ENCODE measurements around the gene MPI. TPM values are rescaled to one million over a fixed set of nuclear protein-coding genes. Genes with fewer than 3 reads are reported as not detected.

MPI gene
- total RNA-seq, 1 donor from 2014 or later, result 43.3 TPM

DNA sequence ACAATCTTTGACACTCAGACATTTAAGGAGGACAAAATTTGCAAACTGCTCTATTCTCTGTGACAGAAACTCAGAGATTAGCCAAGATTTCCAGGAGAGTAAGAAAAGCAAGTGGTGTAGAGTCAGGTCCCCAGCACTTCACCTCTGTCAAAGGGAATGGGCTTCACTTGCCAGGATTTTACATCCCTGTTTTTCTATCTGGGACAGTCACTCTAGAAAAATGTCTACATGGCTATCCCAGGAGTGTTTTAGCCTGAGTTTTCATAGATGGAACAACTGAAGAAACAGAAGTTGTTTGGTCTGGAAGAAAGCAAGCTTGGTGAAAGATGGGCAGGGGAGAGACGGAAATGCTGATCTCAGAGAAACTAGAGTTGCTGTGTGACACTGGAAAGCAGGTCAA, 13.8 kb downstream of the MPI start:
- no peak for DNase-seq (ENCODE audit: low spot score in 2 of 2, unreplicated experiment in 2 of 2)
- no peaks in the 10 kb centered on the region for H3K27me3 Mint-ChIP-seq (ENCODE audit: low read depth)
- no peak for TF ChIP-seq CTCF (IDR thresholded peaks at IDR 0.05; ENCODE audit: unreplicated experiment)
- no peak overlapping the region for H3K27ac Mint-ChIP-seq
- peaks cover 14% of the 10 kb centered on the region for H3K36me3 Mint-ChIP-seq
- H3K4me3 Mint-ChIP-seq, result peak overlapping the region; percentile 23
- peaks cover 20% of the 10 kb centered on the region for H3K4me1 Mint-ChIP-seq
- no peaks in the 10 kb centered on the region for H3K9me3 Mint-ChIP-seq

- H3K4me3 Mint-ChIP-seq, result peak overlapping the region; percentile 97
- no peak for DNase-seq (ENCODE audit: low spot score in 2 of 2, unreplicated experiment in 2 of 2)
- H3K9me3 Mint-ChIP-seq, result no peaks in the 10 kb centered on the region
- no peaks in the 10 kb centered on the region for H3K27me3 Mint-ChIP-seq (ENCODE audit: low read depth)
- no peak for TF ChIP-seq CTCF (IDR thresholded peaks at IDR 0.05; ENCODE audit: unreplicated experiment)
- peaks cover 18% of the 10 kb centered on the region for H3K36me3 Mint-ChIP-seq
- no peak overlapping the region for H3K27ac Mint-ChIP-seq
- peaks cover 20% of the 10 kb centered on the region for H3K4me1 Mint-ChIP-seq
Measured at GRCh38 chr15:74904190-74904805, 14.5 kb downstream of the MPI start.

DNA sequence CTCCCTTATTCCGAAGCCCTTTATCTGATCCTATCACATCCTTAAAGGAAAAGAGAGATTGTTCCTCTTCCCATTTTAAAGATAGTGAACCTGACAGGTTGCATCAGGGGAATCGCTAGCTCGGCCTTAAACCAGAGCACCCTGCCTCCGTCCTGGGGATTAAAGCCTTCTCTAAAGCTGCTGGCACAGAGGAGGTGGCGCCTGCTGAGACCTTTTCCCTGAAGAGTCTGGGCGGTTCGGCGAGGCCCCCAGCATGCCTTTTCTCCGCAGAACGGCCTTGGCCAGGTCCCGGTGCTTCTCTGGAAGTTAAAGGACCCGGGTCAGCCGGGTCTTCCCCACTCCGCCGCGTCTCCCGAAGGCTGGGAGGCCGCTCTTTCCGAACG, 16.2 kb downstream of the MPI start:
- Mint-ChIP-seq H3K36me3 (peaks cover 9% of the 10 kb centered on the region), H3K4me1 (peaks cover 20% of the 10 kb centered on the region), H3K9me3 (no peaks in the 10 kb centered on the region), H3K4me3 (peak overlapping the region; percentile 97), H3K27me3 (ENCODE audit: low read depth) (no peaks in the 10 kb centered on the region), H3K27ac (peak overlapping the region; percentile 92)
- DNase-seq (ENCODE audit: low spot score in 2 of 2, unreplicated experiment in 2 of 2), result no peak
- no peak for TF ChIP-seq CTCF (IDR thresholded peaks at IDR 0.05; ENCODE audit: unreplicated experiment)

GRCh38 chr15:74906450-74907162, 16.8 kb downstream of the MPI start, which contains the start of gene FAM219B:
Gene FAM219B (minus strand): TSS chr15:74906851. CDS start chr15:74906800, 51 bp downstream.
- no peak for TF ChIP-seq CTCF (IDR thresholded peaks at IDR 0.05; ENCODE audit: unreplicated experiment)
- Mint-ChIP-seq H3K27ac (peak within 1 kb of the TSS; percentile 95), H3K27me3 (ENCODE audit: low read depth) (no peaks in the 10 kb centered on the region), H3K9me3 (no peaks in the 10 kb centered on the region), H3K36me3 (peaks cover 9% of the 10 kb centered on the region), H3K4me1 (peaks cover 20% of the 10 kb centered on the region), H3K4me3 (peak within 1 kb of the TSS; percentile 97)
- DNase-seq (ENCODE audit: low spot score in 2 of 2, unreplicated experiment in 2 of 2), result peak; percentile 86 to 89

GRCh38 chr15:74907163-74907870, 17.5 kb downstream of the MPI start:
- TF ChIP-seq CTCF (IDR thresholded peaks at IDR 0.05; ENCODE audit: unreplicated experiment), result no peak
- no peak for DNase-seq (ENCODE audit: low spot score in 2 of 2, unreplicated experiment in 2 of 2)
- no peaks in the 10 kb centered on the region for H3K9me3 Mint-ChIP-seq
- no peaks in the 10 kb centered on the region for H3K27me3 Mint-ChIP-seq (ENCODE audit: low read depth)
- H3K27ac Mint-ChIP-seq, result peak overlapping the region; percentile 95
- H3K4me1 Mint-ChIP-seq, result peaks cover 20% of the 10 kb centered on the region
- H3K36me3 Mint-ChIP-seq, result peaks cover 9% of the 10 kb centered on the region
- H3K4me3 Mint-ChIP-seq, result peak overlapping the region; percentile 97
